Measurements from ENCODE around the gene TASP1. TPM values are rescaled to one million over a fixed set of nuclear protein-coding genes. Genes with fewer than 3 reads are reported as not detected.

Gene TASP1
- total RNA-seq, 1 experiment from 2014 or later = 9.5 TPM

- Histone ChIP-seq H2BK20ac (ENCODE audit: low read depth, low read length, poor library complexity, severe bottlenecking) (no peak overlapping the region), H4K20me1 (ENCODE audit: control insufficient read depth, insufficient read depth, insufficient read length) (no peaks in the 10 kb centered on the region), H3K79me1 (ENCODE audit: insufficient read depth, low read depth, low read length, poor library complexity, severe bottlenecking) (no peaks in the 10 kb centered on the region), H3K27ac (ENCODE audit: insufficient read length, low read depth, low read length) (no peak overlapping the region), H2BK15ac (ENCODE audit: low read depth, low read length) (no peak overlapping the region), H4K91ac (ENCODE audit: insufficient read length, low read depth, low read length) (no peak overlapping the region), H3K27me3 (ENCODE audit: insufficient read depth, low read length) (no peaks in the 10 kb centered on the region), H2BK120ac (ENCODE audit: low read depth, low read length, poor library complexity, severe bottlenecking) (no peak overlapping the region), H3K9ac (ENCODE audit: extremely low read depth, insufficient read length, low read length) (no peak overlapping the region), H3T11ph (ENCODE audit: low read length) (no peak overlapping the region), H3K23ac (ENCODE audit: insufficient read length, low read depth, low read length) (no peak overlapping the region), H3K23me2 (ENCODE audit: insufficient read length, low read depth, low read length, poor library complexity, severe bottlenecking) (no peaks in the 10 kb centered on the region), H3K4me2 (ENCODE audit: insufficient read depth, insufficient read length, low read length) (no peak overlapping the region), H3K18ac (ENCODE audit: insufficient read length, low read depth, low read length) (no peak overlapping the region), H2AK5ac (ENCODE audit: insufficient read length, low read length) (no peak overlapping the region), H3K4ac (ENCODE audit: low read depth, low read length) (no peak overlapping the region), H3K79me2 (ENCODE audit: insufficient read depth, low read length) (no peaks in the 10 kb centered on the region), H2AFZ (ENCODE audit: low read length) (no peak overlapping the region), H3K9me3 (ENCODE audit: control insufficient read depth, low read depth, low read length) (no peaks in the 10 kb centered on the region), H4K5ac (ENCODE audit: insufficient read length, low read depth, low read length) (no peak overlapping the region), H2BK5ac (ENCODE audit: insufficient read length, low read length) (no peak overlapping the region), H3K4me1 (ENCODE audit: insufficient read depth, low read length) (no peaks in the 10 kb centered on the region), H2BK12ac (ENCODE audit: insufficient read length, low read depth, low read length) (no peak overlapping the region), H3K56ac (ENCODE audit: insufficient read length, low read depth, low read length) (no peak overlapping the region), H3K14ac (ENCODE audit: insufficient read depth, low read length) (no peak overlapping the region), H4K8ac (replicated peaks; ENCODE audit: insufficient read length, low read depth, low read length) (no peak overlapping the region)
- no peaks in the 10 kb centered on the region for H3K27me3 Mint-ChIP-seq (ENCODE audit: low read depth)
- no peak overlapping the region for H3K4me3 Mint-ChIP-seq
- no peaks in the 10 kb centered on the region for H3K36me3 Mint-ChIP-seq (ENCODE audit: insufficient read depth in 1 of 3, low read depth in 3 of 3)
- H3K4me1 Mint-ChIP-seq = peaks cover 13 to 15% of the 10 kb centered on the region in 2 experiments
- H3K27ac Mint-ChIP-seq = no peak overlapping the region
- no peaks in the 10 kb centered on the region; a peak in 1 of 5 replicates for H3K9me3 Mint-ChIP-seq
- peak; percentile 38; the same call in 2 of the 3 replicates for TF ChIP-seq CTCF (conservative IDR thresholded peaks at IDR 0.05)
- DNase-seq = no peak
- no CpG with 5 or more reads among the region's 4 CpGs for WGBS (ENCODE audit: extremely low coverage, insufficient read length, low lambda C conversion rate)
Measured at GRCh38 chr20:13644010-13644409, 5.3 kb upstream of the TASP1 start.

Data from H9 (cell line).